ENCODE results near the gene RALA.

DNA sequence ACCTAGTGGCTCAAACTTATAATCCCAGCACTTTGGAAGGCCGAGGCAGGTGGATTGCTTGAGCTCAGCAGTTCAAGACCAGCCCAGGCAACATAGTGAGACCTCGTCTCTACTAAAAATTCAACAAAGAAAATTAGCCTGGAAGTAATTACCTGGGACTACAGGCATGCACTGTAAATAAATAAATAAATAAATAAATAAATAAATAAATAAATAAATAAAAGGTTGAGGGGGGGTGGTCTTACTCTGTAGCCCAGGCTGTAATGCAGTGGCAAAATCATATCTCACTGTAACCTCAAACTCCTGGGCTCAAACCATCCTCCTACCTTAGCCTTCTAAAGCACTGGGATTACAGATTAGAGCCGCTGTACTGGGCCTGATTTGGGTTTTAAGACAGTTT lies 50.5 kb downstream of the RALA start:
- TF ChIP-seq JUND (IDR thresholded peaks at IDR 0.05), result no peak
- no peak for TF ChIP-seq EZH2 (IDR thresholded peaks at IDR 0.05)
- TF ChIP-seq MAX (IDR thresholded peaks at IDR 0.05), result no peak
- TF ChIP-seq CTCF (IDR thresholded peaks at IDR 0.05 in 2 of 3, conservative IDR thresholded peaks at IDR 0.05 in 1 of 3; ENCODE audit: borderline replicate concordance in 1 of 3, insufficient read depth in 1 of 3, low read depth in 2 of 3, low read length in 2 of 3), result no peak
- no peak for TF ChIP-seq POLR2AphosphoS5 (IDR thresholded peaks at IDR 0.05; ENCODE audit: low read depth, low read length)
- TF ChIP-seq, protein P1, sequence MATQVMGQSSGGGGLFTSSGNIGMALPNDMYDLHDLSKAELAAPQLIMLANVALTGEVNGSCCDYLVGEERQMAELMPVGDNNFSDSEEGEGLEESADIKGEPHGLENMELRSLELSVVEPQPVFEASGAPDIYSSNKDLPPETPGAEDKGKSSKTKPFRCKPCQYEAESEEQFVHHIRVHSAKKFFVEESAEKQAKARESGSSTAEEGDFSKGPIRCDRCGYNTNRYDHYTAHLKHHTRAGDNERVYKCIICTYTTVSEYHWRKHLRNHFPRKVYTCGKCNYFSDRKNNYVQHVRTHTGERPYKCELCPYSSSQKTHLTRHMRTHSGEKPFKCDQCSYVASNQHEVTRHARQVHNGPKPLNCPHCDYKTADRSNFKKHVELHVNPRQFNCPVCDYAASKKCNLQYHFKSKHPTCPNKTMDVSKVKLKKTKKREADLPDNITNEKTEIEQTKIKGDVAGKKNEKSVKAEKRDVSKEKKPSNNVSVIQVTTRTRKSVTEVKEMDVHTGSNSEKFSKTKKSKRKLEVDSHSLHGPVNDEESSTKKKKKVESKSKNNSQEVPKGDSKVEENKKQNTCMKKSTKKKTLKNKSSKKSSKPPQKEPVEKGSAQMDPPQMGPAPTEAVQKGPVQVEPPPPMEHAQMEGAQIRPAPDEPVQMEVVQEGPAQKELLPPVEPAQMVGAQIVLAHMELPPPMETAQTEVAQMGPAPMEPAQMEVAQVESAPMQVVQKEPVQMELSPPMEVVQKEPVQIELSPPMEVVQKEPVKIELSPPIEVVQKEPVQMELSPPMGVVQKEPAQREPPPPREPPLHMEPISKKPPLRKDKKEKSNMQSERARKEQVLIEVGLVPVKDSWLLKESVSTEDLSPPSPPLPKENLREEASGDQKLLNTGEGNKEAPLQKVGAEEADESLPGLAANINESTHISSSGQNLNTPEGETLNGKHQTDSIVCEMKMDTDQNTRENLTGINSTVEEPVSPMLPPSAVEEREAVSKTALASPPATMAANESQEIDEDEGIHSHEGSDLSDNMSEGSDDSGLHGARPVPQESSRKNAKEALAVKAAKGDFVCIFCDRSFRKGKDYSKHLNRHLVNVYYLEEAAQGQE (IDR thresholded peaks at IDR 0.05; ENCODE audit: low read depth), result no peak
- TF ChIP-seq YY1 (IDR thresholded peaks at IDR 0.05; ENCODE audit: extremely low read depth, insufficient replicate concordance, low read depth, low read length), result no peak
